ENCODE results near the gene MARCHF3.

DNA sequence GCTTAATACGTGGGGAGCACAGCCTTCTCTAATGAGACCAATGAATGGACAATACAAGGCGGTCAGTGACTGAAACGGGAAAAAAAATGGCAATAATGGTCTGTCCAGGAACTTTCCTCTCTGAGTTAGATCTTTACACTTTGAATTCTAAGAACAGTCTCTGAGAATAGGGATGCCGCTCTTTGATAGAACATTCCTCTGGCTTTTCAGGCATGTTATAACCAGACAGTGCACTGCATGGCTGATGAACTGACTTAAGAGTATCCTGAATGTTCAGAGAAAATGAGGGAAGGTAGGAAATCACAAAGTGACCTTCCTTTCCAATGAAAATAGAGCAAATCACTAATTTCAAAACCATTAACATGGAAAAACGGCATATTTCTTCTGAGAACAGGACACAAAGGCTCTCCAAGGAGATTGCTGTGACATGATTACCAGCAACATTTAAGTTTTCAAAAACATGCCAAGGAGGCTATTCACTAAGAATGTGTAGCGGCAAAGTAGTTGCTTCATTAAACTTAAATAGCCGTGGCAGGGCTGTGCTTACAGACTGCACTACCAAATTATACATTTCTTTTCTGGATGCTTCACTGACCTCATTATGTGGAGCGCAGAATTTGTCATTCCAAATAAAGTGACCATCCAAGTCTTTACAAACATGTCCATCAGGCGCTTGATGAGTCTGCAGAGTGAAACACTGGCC lies 105.9 kb downstream of the MARCHF3 start:
- TF ChIP-seq, protein P1, sequence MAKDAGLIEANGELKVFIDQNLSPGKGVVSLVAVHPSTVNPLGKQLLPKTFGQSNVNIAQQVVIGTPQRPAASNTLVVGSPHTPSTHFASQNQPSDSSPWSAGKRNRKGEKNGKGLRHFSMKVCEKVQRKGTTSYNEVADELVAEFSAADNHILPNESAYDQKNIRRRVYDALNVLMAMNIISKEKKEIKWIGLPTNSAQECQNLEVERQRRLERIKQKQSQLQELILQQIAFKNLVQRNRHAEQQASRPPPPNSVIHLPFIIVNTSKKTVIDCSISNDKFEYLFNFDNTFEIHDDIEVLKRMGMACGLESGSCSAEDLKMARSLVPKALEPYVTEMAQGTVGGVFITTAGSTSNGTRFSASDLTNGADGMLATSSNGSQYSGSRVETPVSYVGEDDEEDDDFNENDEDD (CRISPR knock-in tag; IDR thresholded peaks at IDR 0.05; ENCODE audit: borderline replicate concordance): no peak
- TF ChIP-seq ISL2 (CRISPR knock-in tag; IDR thresholded peaks at IDR 0.05) (no peak), ZSCAN20 (CRISPR knock-in tag; IDR thresholded peaks at IDR 0.05; ENCODE audit: borderline replicate concordance) (no peak), EZH2 (conservative IDR thresholded peaks at IDR 0.05; ENCODE audit: low read depth, low read length) (no peak), HIVEP1 (CRISPR knock-in tag; IDR thresholded peaks at IDR 0.05) (no peak), ZNF563 (CRISPR knock-in tag; IDR thresholded peaks at IDR 0.05) (no peak), MAFG (CRISPR knock-in tag; IDR thresholded peaks at IDR 0.05) (no peak), ZNF670 (CRISPR knock-in tag; IDR thresholded peaks at IDR 0.05; ENCODE audit: borderline replicate concordance) (no peak), ZNF660 (CRISPR knock-in tag; IDR thresholded peaks at IDR 0.05; ENCODE audit: borderline replicate concordance, low read depth) (no peak)
- TF ChIP-seq, protein P2, sequence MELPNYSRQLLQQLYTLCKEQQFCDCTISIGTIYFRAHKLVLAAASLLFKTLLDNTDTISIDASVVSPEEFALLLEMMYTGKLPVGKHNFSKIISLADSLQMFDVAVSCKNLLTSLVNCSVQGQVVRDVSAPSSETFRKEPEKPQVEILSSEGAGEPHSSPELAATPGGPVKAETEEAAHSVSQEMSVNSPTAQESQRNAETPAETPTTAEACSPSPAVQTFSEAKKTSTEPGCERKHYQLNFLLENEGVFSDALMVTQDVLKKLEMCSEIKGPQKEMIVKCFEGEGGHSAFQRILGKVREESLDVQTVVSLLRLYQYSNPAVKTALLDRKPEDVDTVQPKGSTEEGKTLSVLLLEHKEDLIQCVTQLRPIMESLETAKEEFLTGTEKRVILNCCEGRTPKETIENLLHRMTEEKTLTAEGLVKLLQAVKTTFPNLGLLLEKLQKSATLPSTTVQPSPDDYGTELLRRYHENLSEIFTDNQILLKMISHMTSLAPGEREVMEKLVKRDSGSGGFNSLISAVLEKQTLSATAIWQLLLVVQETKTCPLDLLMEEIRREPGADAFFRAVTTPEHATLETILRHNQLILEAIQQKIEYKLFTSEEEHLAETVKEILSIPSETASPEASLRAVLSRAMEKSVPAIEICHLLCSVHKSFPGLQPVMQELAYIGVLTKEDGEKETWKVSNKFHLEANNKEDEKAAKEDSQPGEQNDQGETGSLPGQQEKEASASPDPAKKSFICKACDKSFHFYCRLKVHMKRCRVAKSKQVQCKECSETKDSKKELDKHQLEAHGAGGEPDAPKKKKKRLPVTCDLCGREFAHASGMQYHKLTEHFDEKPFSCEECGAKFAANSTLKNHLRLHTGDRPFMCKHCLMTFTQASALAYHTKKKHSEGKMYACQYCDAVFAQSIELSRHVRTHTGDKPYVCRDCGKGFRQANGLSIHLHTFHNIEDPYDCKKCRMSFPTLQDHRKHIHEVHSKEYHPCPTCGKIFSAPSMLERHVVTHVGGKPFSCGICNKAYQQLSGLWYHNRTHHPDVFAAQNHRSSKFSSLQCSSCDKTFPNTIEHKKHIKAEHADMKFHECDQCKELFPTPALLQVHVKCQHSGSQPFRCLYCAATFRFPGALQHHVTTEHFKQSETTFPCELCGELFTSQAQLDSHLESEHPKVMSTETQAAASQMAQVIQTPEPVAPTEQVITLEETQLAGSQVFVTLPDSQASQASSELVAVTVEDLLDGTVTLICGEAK (IDR thresholded peaks at IDR 0.05): no peak
- TF ChIP-seq, protein P2 (CRISPR knock-in tag; IDR thresholded peaks at IDR 0.05): no peak
- TF ChIP-seq, protein P3, sequence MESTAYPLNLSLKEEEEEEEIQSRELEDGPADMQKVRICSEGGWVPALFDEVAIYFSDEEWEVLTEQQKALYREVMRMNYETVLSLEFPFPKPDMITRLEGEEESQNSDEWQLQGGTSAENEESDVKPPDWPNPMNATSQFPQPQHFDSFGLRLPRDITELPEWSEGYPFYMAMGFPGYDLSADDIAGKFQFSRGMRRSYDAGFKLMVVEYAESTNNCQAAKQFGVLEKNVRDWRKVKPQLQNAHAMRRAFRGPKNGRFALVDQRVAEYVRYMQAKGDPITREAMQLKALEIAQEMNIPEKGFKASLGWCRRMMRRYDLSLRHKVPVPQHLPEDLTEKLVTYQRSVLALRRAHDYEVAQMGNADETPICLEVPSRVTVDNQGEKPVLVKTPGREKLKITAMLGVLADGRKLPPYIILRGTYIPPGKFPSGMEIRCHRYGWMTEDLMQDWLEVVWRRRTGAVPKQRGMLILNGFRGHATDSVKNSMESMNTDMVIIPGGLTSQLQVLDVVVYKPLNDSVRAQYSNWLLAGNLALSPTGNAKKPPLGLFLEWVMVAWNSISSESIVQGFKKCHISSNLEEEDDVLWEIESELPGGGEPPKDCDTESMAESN (CRISPR knock-in tag; conservative IDR thresholded peaks at IDR 0.05): no peak
- TF ChIP-seq, protein P4, sequence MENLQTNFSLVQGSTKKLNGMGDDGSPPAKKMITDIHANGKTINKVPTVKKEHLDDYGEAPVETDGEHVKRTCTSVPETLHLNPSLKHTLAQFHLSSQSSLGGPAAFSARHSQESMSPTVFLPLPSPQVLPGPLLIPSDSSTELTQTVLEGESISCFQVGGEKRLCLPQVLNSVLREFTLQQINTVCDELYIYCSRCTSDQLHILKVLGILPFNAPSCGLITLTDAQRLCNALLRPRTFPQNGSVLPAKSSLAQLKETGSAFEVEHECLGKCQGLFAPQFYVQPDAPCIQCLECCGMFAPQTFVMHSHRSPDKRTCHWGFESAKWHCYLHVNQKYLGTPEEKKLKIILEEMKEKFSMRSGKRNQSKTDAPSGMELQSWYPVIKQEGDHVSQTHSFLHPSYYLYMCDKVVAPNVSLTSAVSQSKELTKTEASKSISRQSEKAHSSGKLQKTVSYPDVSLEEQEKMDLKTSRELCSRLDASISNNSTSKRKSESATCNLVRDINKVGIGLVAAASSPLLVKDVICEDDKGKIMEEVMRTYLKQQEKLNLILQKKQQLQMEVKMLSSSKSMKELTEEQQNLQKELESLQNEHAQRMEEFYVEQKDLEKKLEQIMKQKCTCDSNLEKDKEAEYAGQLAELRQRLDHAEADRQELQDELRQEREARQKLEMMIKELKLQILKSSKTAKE (CRISPR knock-in tag; IDR thresholded peaks at IDR 0.05; ENCODE audit: borderline replicate concordance): no peak
